HEK293 (cell line): Measurements from ENCODE around the gene CORO2B.

Experiments used
- CTCF ChIA-PET: fragments of 350-600 bp; formaldehyde crosslinking; extraction: SDS; loops from one replicate; lab custom pipeline; 2021; ENCODE audit warnings: antibody characterized with exemption; lab: Yijun Ruan, JAX
- POLR2A ChIA-PET: fragments of 300-600 bp; formaldehyde crosslinking; extraction: SDS; loops from one replicate; lab custom pipeline; 2020; ENCODE audit warnings: antibody characterized with exemption, inconsistent platforms; lab: Yijun Ruan, JAX
- H3K27ac ChIP-seq: fragments of 200-500 bp; sonication (Bioruptor generic); 2 replicates; pipeline ENCODE4 v1.5.1; 2014; ENCODE audit warnings: low read depth, low read length, control low read depth, inconsistent platforms; ENCODE audit errors: extremely low read depth
- H3K36me3 ChIP-seq, 2 experiments: fragments of 200-500 bp in 1 of 2; sonication (Bioruptor generic) in 1 of 2; 1 replicate in 1 of 2; 2 replicates in 1 of 2; pipeline ENCODE4 v1.5.1; 2014 to 2017; ENCODE audit warnings: inconsistent platforms in 2 of 2, low read length in 2 of 2; ENCODE audit not compliant: control insufficient read depth in 2 of 2, insufficient read depth in 1 of 2
- H3K4me1 ChIP-seq: fragments of 200-500 bp; sonication (Bioruptor generic); 2 replicates; pipeline ENCODE4 v1.5.1; 2014; ENCODE audit warnings: mild to moderate bottlenecking, low read length, inconsistent platforms; ENCODE audit not compliant: control insufficient read depth, insufficient read depth
- H3K4me3 ChIP-seq: 2 replicates; pipeline ENCODE4 v1.5.1; 2011; ENCODE audit warnings: low read depth, mild to moderate bottlenecking, control low read depth, low read length, moderate library complexity
- H3K9me3 ChIP-seq: fragments of 200-500 bp; sonication (Bioruptor generic); 2 replicates; pipeline ENCODE4 v1.5.1; 2014; ENCODE audit warnings: low read depth, low read length, inconsistent platforms; ENCODE audit not compliant: control insufficient read depth, insufficient read depth
- IKZF3 ChIP-seq: fragments of 450-650 bp; IDR thresholded peaks from 2 replicates; pipeline ENCODE4 v1.5.0; 2018; ENCODE audit warnings: missing biosample characterization, mild to moderate bottlenecking, missing genetic modification characterization, moderate library complexity
- KLF1 ChIP-seq: fragments of 450-650 bp; formaldehyde crosslinking; IDR thresholded peaks from 2 replicates; pipeline ENCODE4 v1.5.1; 2016; ENCODE audit warnings: missing biosample characterization, missing genetic modification characterization
- KLF10 ChIP-seq: fragments of 450-650 bp; IDR thresholded peaks from 2 replicates; pipeline ENCODE4 v1.5.1; 2018; ENCODE audit warnings: missing biosample characterization, mild to moderate bottlenecking, missing genetic modification characterization
- MEIS1 ChIP-seq: sonication (generic); formaldehyde crosslinking; IDR thresholded peaks from 2 replicates; pipeline ENCODE4 v1.8.1; 2022; ENCODE audit warnings: missing genetic modification reagents, mild to moderate bottlenecking, borderline replicate concordance
- MZF1 ChIP-seq: fragments of 450-650 bp; formaldehyde crosslinking; IDR thresholded peaks from 2 replicates; pipeline ENCODE4 v1.5.1; 2017; ENCODE audit warnings: missing biosample characterization, missing genetic modification characterization, borderline replicate concordance
- PRDM2 ChIP-seq: fragments of 450-650 bp; formaldehyde crosslinking; IDR thresholded peaks from 2 replicates; pipeline ENCODE4 v1.5.1; 2016; ENCODE audit warnings: missing biosample characterization, missing genetic modification characterization, borderline replicate concordance
- REPIN1 ChIP-seq: fragments of 450-650 bp; formaldehyde crosslinking; IDR thresholded peaks from 2 replicates; pipeline ENCODE4 v1.5.1; 2017; ENCODE audit warnings: missing biosample characterization, missing genetic modification characterization, low read depth
- TSHZ1 ChIP-seq: fragments of 450-650 bp; formaldehyde crosslinking; IDR thresholded peaks from 2 replicates; pipeline ENCODE4 v1.5.1; 2016; ENCODE audit warnings: missing biosample characterization, missing genetic modification characterization, borderline replicate concordance
- YY2 ChIP-seq: fragments of 450-650 bp; formaldehyde crosslinking; IDR thresholded peaks from 2 replicates; pipeline ENCODE4 v1.5.1; 2016; ENCODE audit warnings: missing biosample characterization, missing genetic modification characterization
- ZBTB20 ChIP-seq: fragments of 450-650 bp; formaldehyde crosslinking; IDR thresholded peaks from 2 replicates; pipeline ENCODE4 v1.5.1; 2016; ENCODE audit warnings: missing biosample characterization, missing genetic modification characterization
- ZFP3 ChIP-seq: fragments of 450-650 bp; formaldehyde crosslinking; IDR thresholded peaks from 2 replicates; pipeline ENCODE4 v1.5.1; 2016; ENCODE audit warnings: low read depth, missing biosample characterization, missing genetic modification characterization
- ZNF2 ChIP-seq: fragments of 450-650 bp; formaldehyde crosslinking; IDR thresholded peaks from 2 replicates; pipeline ENCODE4 v1.5.1; 2016; ENCODE audit warnings: missing biosample characterization, missing genetic modification characterization
- ZNF24 ChIP-seq: fragments of 450-650 bp; formaldehyde crosslinking; IDR thresholded peaks from 2 replicates; pipeline ENCODE4 v1.5.1; 2016; ENCODE audit warnings: missing biosample characterization, missing genetic modification characterization
- ZNF292 ChIP-seq: fragments of 450-650 bp; formaldehyde crosslinking; IDR thresholded peaks from 2 replicates; pipeline ENCODE4 v1.5.1; 2016; ENCODE audit warnings: low read depth, missing biosample characterization, missing genetic modification characterization, borderline replicate concordance
- ZNF521 ChIP-seq: fragments of 450-650 bp; formaldehyde crosslinking; IDR thresholded peaks from 2 replicates; pipeline ENCODE4 v1.5.1; 2017; ENCODE audit warnings: missing biosample characterization, mild to moderate bottlenecking, missing genetic modification characterization
- ZNF548 ChIP-seq: fragments of 450-650 bp; formaldehyde crosslinking; IDR thresholded peaks from 2 replicates; pipeline ENCODE4 v1.5.1; 2016; ENCODE audit warnings: missing biosample characterization, missing genetic modification characterization
- ZNF561 ChIP-seq: fragments of 450-650 bp; IDR thresholded peaks from 2 replicates; pipeline ENCODE4 v1.5.1; 2018; ENCODE audit warnings: missing biosample characterization, missing genetic modification characterization, borderline replicate concordance
- ZNF600 ChIP-seq: fragments of 450-650 bp; formaldehyde crosslinking; IDR thresholded peaks from 2 replicates; pipeline ENCODE4 v1.5.1; 2016; ENCODE audit warnings: missing biosample characterization, missing genetic modification characterization
- ZNF670 ChIP-seq: fragments of 450-650 bp; formaldehyde crosslinking; IDR thresholded peaks from 2 replicates; pipeline ENCODE4 v1.5.1; 2016; ENCODE audit warnings: missing biosample characterization, missing genetic modification characterization, low read depth
- ZNF776 ChIP-seq: fragments of 450-650 bp; formaldehyde crosslinking; IDR thresholded peaks from 2 replicates; pipeline ENCODE4 v1.5.0; 2017; ENCODE audit warnings: missing biosample characterization, missing genetic modification characterization, borderline replicate concordance
- ZNF777 ChIP-seq: fragments of 450-650 bp; formaldehyde crosslinking; IDR thresholded peaks from 2 replicates; pipeline ENCODE4 v1.5.1; 2017; ENCODE audit warnings: missing biosample characterization, missing genetic modification characterization, borderline replicate concordance
- ZNF792 ChIP-seq: fragments of 450-650 bp; formaldehyde crosslinking; IDR thresholded peaks from 2 replicates; pipeline ENCODE4 v1.5.1; 2016; ENCODE audit warnings: missing biosample characterization, missing genetic modification characterization
- ZSCAN23 ChIP-seq: fragments of 450-650 bp; formaldehyde crosslinking; IDR thresholded peaks from 2 replicates; pipeline ENCODE4 v1.5.1; 2016; ENCODE audit warnings: missing biosample characterization, missing genetic modification characterization
- ZSCAN5A ChIP-seq: fragments of 450-650 bp; formaldehyde crosslinking; IDR thresholded peaks from 2 replicates; pipeline ENCODE4 v1.5.1; 2016; ENCODE audit warnings: missing biosample characterization, missing genetic modification characterization
- TF ChIP-seq, protein P1 (sequence below): fragments of 450-650 bp; formaldehyde crosslinking; IDR thresholded peaks from 2 replicates; pipeline ENCODE4; 2016; ENCODE audit warnings: missing biosample characterization, missing genetic modification characterization

CORO2B gene

DNA sequence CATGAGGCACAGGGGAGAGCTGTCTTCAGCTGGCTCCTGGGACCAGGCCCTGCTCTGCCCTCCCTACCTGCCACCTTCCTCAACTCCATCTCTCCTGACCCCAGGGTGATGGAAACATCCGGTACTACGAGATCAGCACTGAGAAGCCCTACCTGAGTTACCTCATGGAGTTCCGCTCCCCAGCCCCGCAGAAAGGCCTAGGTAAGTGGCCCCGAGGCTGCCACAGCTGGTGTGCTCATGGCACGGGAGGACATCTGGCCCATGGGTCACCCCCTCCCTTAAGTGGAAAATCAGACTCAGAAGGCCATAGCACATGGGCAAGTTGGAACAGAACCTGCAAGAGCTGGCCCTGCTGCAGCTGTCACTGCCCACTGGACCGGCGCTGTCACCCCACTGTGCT is 136.3 kb downstream of the CORO2B start:
- Histone ChIP-seq H3K27ac (no peak overlapping the region), H3K4me1 (no peaks in the 10 kb centered on the region), H3K4me3 (no peak overlapping the region), H3K36me3 (no peaks in the 10 kb centered on the region), H3K9me3 (no peaks in the 10 kb centered on the region)
- ChIA-PET CTCF (interaction anchor here (1.1 kb wide), 1 partner anchor 41 kb away, joined by 4 read pairs; no protein-coding TSS in a partner anchor), POLR2A (no interaction called here)
- TF ChIP-seq ZNF777 (tag by site-specific recombination) (no peak), ZNF600 (tag by site-specific recombination) (no peak), YY2 (tag by site-specific recombination) (no peak), ZNF521 (tag by site-specific recombination) (no peak), ZNF561 (no peak), KLF10 (tag by site-specific recombination) (no peak), REPIN1 (tag by site-specific recombination) (no peak), PRDM2 (tag by site-specific recombination) (no peak), KLF1 (tag by site-specific recombination) (no peak), ZNF792 (tag by site-specific recombination) (no peak), ZSCAN23 (tag by site-specific recombination) (no peak), ZNF548 (tag by site-specific recombination) (no peak), TSHZ1 (tag by site-specific recombination) (no peak), ZNF670 (no peak), MEIS1 (CRISPR knock-in tag) (no peak)

DNA sequence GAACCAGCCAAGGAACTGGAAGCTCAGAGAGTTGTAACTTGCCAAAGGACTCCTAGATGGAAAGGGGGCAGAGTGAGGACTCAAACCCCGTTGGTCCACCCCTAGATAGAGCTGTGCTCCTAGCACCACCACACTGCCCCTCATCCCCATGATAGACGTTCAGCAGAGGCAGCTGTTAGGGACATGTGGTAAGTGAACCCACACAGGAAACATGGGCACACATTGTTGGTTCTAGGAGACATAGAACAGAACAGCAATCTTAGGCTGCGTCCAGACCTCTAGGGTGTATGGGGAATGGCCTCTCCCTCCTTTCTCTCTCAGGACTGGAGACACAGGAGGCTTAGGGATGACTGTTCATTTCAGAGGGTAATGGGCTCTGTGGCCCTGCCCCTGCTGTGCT is 139.2 kb downstream of the CORO2B start:
- no peak overlapping the region for H3K27ac ChIP-seq
- H3K36me3 ChIP-seq, result no peaks in the 10 kb centered on the region
- H3K4me3 ChIP-seq, result no peak overlapping the region
- POLR2A ChIA-PET, result no interaction called here
- H3K9me3 ChIP-seq, result no peaks in the 10 kb centered on the region
- CTCF ChIA-PET, result interaction anchor here (0.6 to 0.7 kb wide), 3 partner anchors 12 to 99 kb away, joined by 3 to 4 read pairs (median 3); no protein-coding TSS in a partner anchor
- H3K4me1 ChIP-seq, result no peaks in the 10 kb centered on the region
- TF ChIP-seq ZNF2 (tag by site-specific recombination), result no peak
- TF ChIP-seq, protein P1, sequence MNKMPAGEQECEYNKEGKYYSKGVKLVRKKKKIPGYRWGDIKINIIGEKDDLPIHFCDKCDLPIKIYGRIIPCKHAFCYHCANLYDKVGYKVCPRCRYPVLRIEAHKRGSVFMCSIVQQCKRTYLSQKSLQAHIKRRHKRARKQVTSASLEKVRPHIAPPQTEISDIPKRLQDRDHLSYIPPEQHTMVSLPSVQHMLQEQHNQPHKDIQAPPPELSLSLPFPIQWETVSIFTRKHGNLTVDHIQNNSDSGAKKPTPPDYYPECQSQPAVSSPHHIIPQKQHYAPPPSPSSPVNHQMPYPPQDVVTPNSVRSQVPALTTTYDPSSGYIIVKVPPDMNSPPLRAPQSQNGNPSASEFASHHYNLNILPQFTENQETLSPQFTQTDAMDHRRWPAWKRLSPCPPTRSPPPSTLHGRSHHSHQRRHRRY (tag by site-specific recombination), result no peak
- TF ChIP-seq ZNF24 (tag by site-specific recombination), result no peak
- no peak for TF ChIP-seq MZF1 (tag by site-specific recombination)
- TF ChIP-seq ZNF776, result no peak
- no peak for TF ChIP-seq ZBTB20 (tag by site-specific recombination)
- TF ChIP-seq IKZF3 (tag by site-specific recombination), result no peak
- TF ChIP-seq ZSCAN5A (tag by site-specific recombination), result no peak
- no peak for TF ChIP-seq ZNF292 (tag by site-specific recombination)
- no peak for TF ChIP-seq ZFP3 (tag by site-specific recombination)
- no peak for TF ChIP-seq MEIS1 (CRISPR knock-in tag)
